T-helper 17 cell (primary cell): ENCODE measurements around the gene BRD3OS. TPM values are rescaled to one million over a fixed set of nuclear protein-coding genes. Genes with fewer than 3 reads are reported as not detected.

Experiments
- ATAC-seq: fragments of 150-1000 bp; cut with Tn5 transposase; 2 replicates; pipeline ENCODE4 v1.10.0; 2021; ENCODE audit warnings: mild to moderate bottlenecking, moderate library complexity
- DNase-seq, 3 donors: peaks; one replicate each; pipeline versions ENCODE4 v3.0.0 to v3.0.0-alpha.2; 2020 to 2021
- H3K9me3 ChIP-seq: one replicate; pipeline ENCODE4 v1.7.0; 2013; ENCODE audit warnings: low read length, mild to moderate bottlenecking; ENCODE audit not compliant: control insufficient read depth, poor library complexity, severe bottlenecking
- H3K27ac Mint-ChIP-seq: one replicate; pipeline ENCODE4 v1.8.0; 2022; ENCODE audit warnings: mild to moderate bottlenecking, moderate library complexity, mixed read lengths
- H3K27me3 Mint-ChIP-seq: one replicate; pipeline ENCODE4 v1.8.0; 2022; ENCODE audit warnings: mixed read lengths
- H3K36me3 Mint-ChIP-seq: one replicate; pipeline ENCODE4 v1.8.0; 2022; ENCODE audit warnings: low read depth, mixed read lengths
- H3K4me1 Mint-ChIP-seq: one replicate; pipeline ENCODE4 v1.8.0; 2022; ENCODE audit warnings: mild to moderate bottlenecking, mixed read lengths
- H3K4me3 Mint-ChIP-seq: one replicate; pipeline ENCODE4 v1.8.0; 2022; ENCODE audit warnings: mild to moderate bottlenecking, moderate library complexity, mixed read lengths
- total RNA-seq, 4 donors: library from RNA in 2 of 4; stranded (reverse) in 2 of 4; gene quantifications; one replicate each; pipeline ENCODE4 v1.2.3 and lab custom pipeline; 2022 to 2026

Gene BRD3OS
- total RNA-seq (10 to 100 TPM in 1 of 2 donors, 1 to 10 TPM in 1; 7.7 to 10.2 TPM), total RNA-seq (lab: John Stamatoyannopoulos, UW) (8.3 to 18.5 reads per million in 2 donors)

GRCh38 chr9:134024828-134025605 is at the start of gene BRD3OS:
Gene BRD3OS (plus strand): TSS chr9:134025481. CDS start chr9:134026748, 1,267 bp downstream.
- DNase-seq (peak; percentile 86 to 90 (median 89)), ATAC-seq (peak; percentile 91)
- H3K4me3 Mint-ChIP-seq = peak within 1 kb of the TSS; percentile 86
- no peaks in the 10 kb centered on the region for H3K36me3 Mint-ChIP-seq
- no peaks in the 10 kb centered on the region for H3K9me3 ChIP-seq
- peak within 1 kb of the TSS; percentile 25 for H3K27ac Mint-ChIP-seq
- H3K4me1 Mint-ChIP-seq = peaks cover 15% of the 10 kb centered on the region
- no peaks in the 10 kb centered on the region for H3K27me3 Mint-ChIP-seq

- Mint-ChIP-seq H3K4me1 (peaks cover 6% of the 10 kb centered on the region), H3K27ac (no peak overlapping the region), H3K4me3 (no peak overlapping the region), H3K27me3 (no peaks in the 10 kb centered on the region), H3K36me3 (no peaks in the 10 kb centered on the region)
- ATAC-seq (no peak), DNase-seq (no peak)
- no peaks in the 10 kb centered on the region for H3K9me3 ChIP-seq
Observed at GRCh38 chr9:133975511-133975910, 49.8 kb upstream of the BRD3OS start.

GRCh38 chr9:133976191-133976861 is 49.0 kb upstream of the BRD3OS start:
- peaks cover 8% of the 10 kb centered on the region for H3K4me1 Mint-ChIP-seq
- no peaks in the 10 kb centered on the region for H3K36me3 Mint-ChIP-seq
- H3K27ac Mint-ChIP-seq = no peak overlapping the region
- H3K27me3 Mint-ChIP-seq = no peaks in the 10 kb centered on the region
- no peak for ATAC-seq
- H3K9me3 ChIP-seq = no peaks in the 10 kb centered on the region
- H3K4me3 Mint-ChIP-seq = no peak overlapping the region
- DNase-seq = no peak

GRCh38 chr9:133976887-133977286 is 48.4 kb upstream of the BRD3OS start:
- H3K27me3 Mint-ChIP-seq = no peaks in the 10 kb centered on the region
- DNase-seq (no peak), ATAC-seq (no peak)
- peaks cover 8% of the 10 kb centered on the region for H3K4me1 Mint-ChIP-seq
- no peak overlapping the region for H3K4me3 Mint-ChIP-seq
- no peaks in the 10 kb centered on the region for H3K9me3 ChIP-seq
- H3K27ac Mint-ChIP-seq = no peak overlapping the region
- no peaks in the 10 kb centered on the region for H3K36me3 Mint-ChIP-seq

- DNase-seq (peak in 1 of 3 donors; percentile 4), ATAC-seq (no peak)
- Mint-ChIP-seq H3K36me3 (no peaks in the 10 kb centered on the region), H3K27me3 (no peaks in the 10 kb centered on the region), H3K4me1 (peaks cover 8% of the 10 kb centered on the region), H3K4me3 (no peak overlapping the region), H3K27ac (no peak overlapping the region)
- no peaks in the 10 kb centered on the region for H3K9me3 ChIP-seq
Observed at GRCh38 chr9:133977421-133978201, 47.7 kb upstream of the BRD3OS start.

GRCh38 chr9:133978226-133978898 is 46.9 kb upstream of the BRD3OS start:
- Mint-ChIP-seq H3K27ac (no peak overlapping the region), H3K4me1 (peaks cover 8% of the 10 kb centered on the region), H3K4me3 (no peak overlapping the region), H3K36me3 (no peaks in the 10 kb centered on the region), H3K27me3 (no peaks in the 10 kb centered on the region)
- no peak for ATAC-seq
- H3K9me3 ChIP-seq = no peaks in the 10 kb centered on the region
- DNase-seq = peak in 1 of 3 donors; percentile 3

- Mint-ChIP-seq H3K36me3 (no peaks in the 10 kb centered on the region), H3K27me3 (no peaks in the 10 kb centered on the region), H3K4me1 (peaks cover 4% of the 10 kb centered on the region), H3K4me3 (no peak overlapping the region), H3K27ac (no peak overlapping the region)
- no peak for ATAC-seq
- H3K9me3 ChIP-seq = no peaks in the 10 kb centered on the region
- DNase-seq = no peak
Observed at GRCh38 chr9:133978899-133979272, 46.4 kb upstream of the BRD3OS start.

GRCh38 chr9:133979273-133979920 is 45.9 kb upstream of the BRD3OS start:
- DNase-seq = no peak
- Mint-ChIP-seq H3K36me3 (no peaks in the 10 kb centered on the region), H3K4me3 (no peak overlapping the region), H3K27me3 (no peaks in the 10 kb centered on the region), H3K27ac (no peak overlapping the region), H3K4me1 (peaks cover 4% of the 10 kb centered on the region)
- H3K9me3 ChIP-seq = no peaks in the 10 kb centered on the region
- peak; percentile 40 for ATAC-seq

- Mint-ChIP-seq H3K27ac (no peak overlapping the region), H3K4me3 (no peak overlapping the region), H3K27me3 (no peaks in the 10 kb centered on the region), H3K4me1 (peaks cover 4% of the 10 kb centered on the region), H3K36me3 (no peaks in the 10 kb centered on the region)
- H3K9me3 ChIP-seq = no peaks in the 10 kb centered on the region
- DNase-seq (no peak), ATAC-seq (no peak)
Observed at GRCh38 chr9:133979921-133980863, 45.1 kb upstream of the BRD3OS start.

GRCh38 chr9:133980864-133981588 is 44.3 kb upstream of the BRD3OS start:
- Mint-ChIP-seq H3K36me3 (no peaks in the 10 kb centered on the region), H3K4me1 (peaks cover 6% of the 10 kb centered on the region), H3K27ac (no peak overlapping the region), H3K27me3 (peaks cover under 1% of the 10 kb centered on the region), H3K4me3 (no peak overlapping the region)
- DNase-seq (no peak), ATAC-seq (no peak)
- H3K9me3 ChIP-seq = no peaks in the 10 kb centered on the region

- Mint-ChIP-seq H3K27ac (no peak overlapping the region), H3K27me3 (peaks cover 4% of the 10 kb centered on the region), H3K36me3 (no peaks in the 10 kb centered on the region), H3K4me3 (no peak overlapping the region), H3K4me1 (peaks cover 9% of the 10 kb centered on the region)
- ATAC-seq (no peak), DNase-seq (no peak)
- H3K9me3 ChIP-seq = no peaks in the 10 kb centered on the region
Observed at GRCh38 chr9:133981589-133981957, 43.7 kb upstream of the BRD3OS start.
